ENCODE results near the gene MAP4K4.
"Not testable (repeated sequence)": the region's sequence is repeated elsewhere in the genome, so short reads cannot be mapped to it uniquely, and the experiment has no call there.

Gene MAP4K4

GRCh38 chr2:101769726-101770125 lies 72.2 kb downstream of the MAP4K4 start:
- not testable (repeated sequence) for DNase-seq

GRCh38 chr2:101770726-101771125 lies 73.2 kb downstream of the MAP4K4 start:
- no peak for DNase-seq

DNA sequence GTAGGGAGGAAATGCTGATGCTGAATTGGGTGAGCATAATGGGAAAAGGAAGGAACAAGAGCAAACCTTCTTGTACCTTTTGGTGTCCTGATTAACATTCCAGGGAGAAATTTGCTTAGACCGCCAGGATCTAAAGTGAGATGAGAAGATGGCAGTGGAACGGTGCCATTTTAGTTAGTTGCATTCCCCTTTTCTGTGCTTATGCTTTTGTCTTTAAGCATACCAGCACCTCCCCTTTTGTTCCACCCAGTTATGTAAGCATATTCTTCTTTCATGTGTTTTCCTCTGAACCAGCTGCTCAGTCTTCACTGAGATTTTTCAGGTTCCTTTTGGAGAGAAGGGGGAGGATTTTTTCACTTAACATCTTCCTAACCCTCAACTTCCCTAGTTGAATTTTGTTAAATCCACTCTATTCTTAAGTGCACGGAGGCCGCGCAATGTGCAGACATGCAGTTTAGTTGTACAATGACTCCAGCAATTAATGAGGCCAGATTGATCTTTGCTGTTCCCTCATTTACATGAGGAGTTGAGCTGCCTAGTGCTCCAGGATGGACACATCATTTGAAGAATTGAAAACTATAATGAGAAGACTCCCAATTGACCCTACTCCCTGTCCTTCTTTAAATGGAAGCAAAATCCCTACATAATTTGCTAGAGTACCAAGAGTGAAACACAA lies 73.9 kb downstream of the MAP4K4 start:
- DNase-seq: no peak

- DNase-seq: no peak
These were observed 74.4 kb downstream of the MAP4K4 start for GRCh38 chr2:101771910-101772321.

DNA sequence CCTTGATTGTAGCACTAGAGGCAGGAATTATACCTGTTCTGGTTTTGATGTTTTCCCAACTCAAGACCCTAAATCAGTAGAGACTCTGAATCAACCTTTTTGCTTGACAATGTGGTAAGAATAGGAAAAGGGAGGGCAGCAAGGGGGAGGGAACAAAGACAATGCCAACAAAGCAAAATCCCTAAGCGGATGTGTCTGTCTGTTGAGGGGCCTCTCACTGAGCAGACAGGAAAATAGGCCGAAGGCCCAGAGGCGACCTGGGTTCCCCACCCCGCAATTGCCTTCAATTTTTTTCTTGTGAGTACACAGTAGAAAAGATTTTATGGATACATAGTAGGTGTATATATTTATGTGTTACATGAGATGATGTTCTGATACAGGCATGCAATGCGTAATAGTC lies 75.6 kb downstream of the MAP4K4 start:
- DNase-seq: no peak

GRCh38 chr2:101773961-101774360 lies 76.5 kb downstream of the MAP4K4 start:
- DNase-seq: not testable (repeated sequence)

GRCh38 chr2:101775092-101775491 lies 77.6 kb downstream of the MAP4K4 start:
- DNase-seq: no peak

DNA sequence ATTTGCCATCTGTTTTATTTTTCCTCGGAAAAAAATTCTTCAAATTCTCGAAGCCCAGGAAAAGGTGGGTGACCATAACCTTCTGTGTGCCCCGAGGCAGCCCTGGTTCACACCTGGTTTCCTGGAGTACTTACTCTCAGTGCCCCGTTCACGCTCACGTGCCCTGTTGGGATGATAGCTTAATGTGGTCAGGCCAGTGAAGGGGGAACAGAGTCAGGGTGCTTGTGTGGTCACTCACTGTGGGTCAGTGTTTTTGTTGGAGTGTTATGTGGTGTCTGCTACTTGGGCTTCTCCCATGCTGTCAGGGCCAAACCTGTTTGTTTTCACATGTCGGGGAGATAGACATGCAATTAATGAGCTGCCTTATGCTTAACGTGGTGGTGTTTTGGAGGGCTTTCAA lies 78.1 kb downstream of the MAP4K4 start:
- DNase-seq: no peak

DNA sequence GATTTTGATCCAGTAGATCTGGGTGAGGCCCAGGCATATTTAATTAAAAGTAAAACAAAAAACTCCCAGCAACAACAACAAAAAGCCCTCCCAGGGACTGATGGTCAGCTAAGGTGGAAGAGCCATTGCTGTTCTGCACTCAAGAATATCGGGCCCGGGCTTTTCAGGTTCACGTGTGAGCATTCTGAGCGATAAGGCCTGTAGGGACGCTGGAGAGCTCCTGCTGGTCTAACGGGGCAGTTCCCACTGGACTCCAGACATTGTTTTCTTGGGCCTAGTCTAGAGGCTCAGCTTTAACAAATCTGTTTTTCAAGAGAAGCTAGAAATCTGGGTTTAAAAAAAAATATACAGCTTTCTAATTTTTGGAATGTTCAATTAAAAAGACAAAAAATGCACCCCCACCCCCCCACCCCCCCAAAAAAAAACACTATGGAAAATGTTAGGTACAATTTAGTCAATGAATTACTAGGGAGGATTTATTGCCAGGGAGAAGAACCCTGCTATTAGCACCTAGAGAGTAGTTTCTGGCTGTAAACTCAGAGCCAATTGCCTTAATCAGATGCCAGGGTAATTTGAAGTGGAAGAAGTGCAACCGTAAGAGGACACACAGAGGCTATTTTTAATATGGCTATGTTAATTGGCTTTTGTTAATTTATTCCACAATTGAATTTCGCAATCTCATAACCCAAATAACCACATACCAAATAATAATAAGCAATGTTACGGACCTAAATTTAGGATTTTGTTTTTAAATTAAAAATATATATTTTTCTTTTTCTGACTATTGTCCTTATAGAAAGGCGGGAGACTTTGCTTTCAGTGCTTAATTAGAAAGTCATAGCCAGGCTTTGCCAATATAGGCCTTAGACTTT lies 78.9 kb downstream of the MAP4K4 start:
- DNase-seq: no peak

GRCh38 chr2:101777337-101777736 lies 79.8 kb downstream of the MAP4K4 start:
- no peak for DNase-seq

- DNase-seq: no peak
These were observed 80.6 kb downstream of the MAP4K4 start for GRCh38 chr2:101778102-101778501.

GRCh38 chr2:101779190-101779589 lies 81.7 kb downstream of the MAP4K4 start:
- no peak for DNase-seq

- no peak for DNase-seq
These were observed 82.1 kb downstream of the MAP4K4 start for GRCh38 chr2:101779656-101780055.

GRCh38 chr2:101781326-101781725 lies 83.8 kb downstream of the MAP4K4 start:
- DNase-seq: no peak

- DNase-seq: no peak
These were observed 84.4 kb downstream of the MAP4K4 start for GRCh38 chr2:101781791-101782426.

DNA sequence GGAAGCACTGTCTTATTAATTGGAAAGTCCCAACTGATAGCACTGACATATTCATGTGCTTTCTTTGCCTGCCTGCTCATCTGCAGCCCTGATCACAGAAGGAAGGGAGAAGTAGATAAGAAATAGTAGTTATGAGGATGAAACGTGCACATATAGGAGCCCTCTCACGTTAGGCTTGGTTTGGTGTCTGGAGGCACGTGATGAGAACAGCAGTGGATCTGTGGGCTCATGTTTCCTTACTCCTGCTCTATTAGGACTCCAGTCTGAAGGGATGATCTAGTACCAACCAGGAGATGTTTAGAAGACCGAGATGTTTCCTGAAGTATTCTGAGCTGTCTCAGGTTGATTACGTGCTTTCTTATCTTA lies 84.9 kb downstream of the MAP4K4 start:
- DNase-seq: no peak

DNA sequence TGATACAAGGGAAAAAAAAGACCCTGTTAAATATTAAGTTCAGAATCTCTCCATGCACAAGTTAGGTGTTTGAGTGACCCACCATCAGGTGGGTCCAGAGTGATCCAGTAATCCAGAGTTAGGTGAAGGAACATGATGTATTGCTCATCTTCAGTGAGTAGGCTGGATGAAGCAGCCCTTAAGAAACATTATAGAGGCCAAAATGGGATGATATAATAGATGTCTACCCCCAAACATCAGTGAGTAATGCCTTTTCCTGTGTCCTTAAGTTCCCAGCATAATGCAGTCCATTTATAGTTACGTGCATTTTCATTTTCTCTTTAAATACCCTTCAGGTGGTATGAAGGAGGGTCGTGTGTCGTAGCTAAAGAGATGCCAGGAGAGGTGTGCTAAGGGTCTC lies 89.6 kb downstream of the MAP4K4 start:
- DNase-seq: no peak

DNA sequence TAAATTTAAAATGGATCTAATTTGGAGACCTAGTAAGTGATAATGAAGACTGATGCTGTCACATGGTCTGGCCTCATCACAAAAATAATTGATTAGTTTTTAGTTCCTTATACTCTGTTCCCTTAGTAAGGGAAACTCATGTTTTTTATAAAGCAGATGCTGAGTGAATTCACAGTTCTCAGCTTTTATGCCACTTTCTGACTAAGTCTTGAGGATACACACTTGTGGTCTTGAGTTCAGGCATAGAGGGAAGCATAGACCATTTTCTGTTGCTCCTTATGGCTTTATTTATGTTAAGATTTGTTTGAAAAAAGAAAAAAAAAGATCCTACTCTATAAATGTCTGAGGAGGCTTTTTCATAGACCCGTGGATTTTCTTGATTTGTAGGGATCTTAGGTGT lies 91.1 kb downstream of the MAP4K4 start:
- no peak for DNase-seq

- no peak for DNase-seq
These were observed 91.8 kb downstream of the MAP4K4 start for GRCh38 chr2:101788995-101789970.

DNA sequence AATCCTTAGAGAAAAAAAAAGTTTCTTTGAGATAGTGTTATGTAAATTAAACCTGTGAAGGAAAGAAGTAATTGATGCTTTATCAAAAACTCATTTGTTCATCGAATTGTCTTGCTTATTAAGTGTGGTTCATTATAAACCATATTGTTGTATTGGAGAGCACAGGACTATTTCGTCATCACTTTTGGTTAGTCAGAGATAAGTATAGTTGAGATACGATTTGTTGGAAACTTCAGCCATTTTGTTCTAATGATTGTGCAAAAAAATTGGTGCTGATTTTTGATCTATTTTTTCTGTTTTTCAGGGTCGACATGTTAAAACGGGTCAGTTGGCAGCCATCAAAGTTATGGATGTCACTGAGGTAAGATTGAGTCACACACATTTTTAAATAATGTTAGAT lies 92.9 kb downstream of the MAP4K4 start:
- DNase-seq: no peak

- no peak for DNase-seq
These were observed 93.3 kb downstream of the MAP4K4 start for GRCh38 chr2:101790857-101791256.

DNA sequence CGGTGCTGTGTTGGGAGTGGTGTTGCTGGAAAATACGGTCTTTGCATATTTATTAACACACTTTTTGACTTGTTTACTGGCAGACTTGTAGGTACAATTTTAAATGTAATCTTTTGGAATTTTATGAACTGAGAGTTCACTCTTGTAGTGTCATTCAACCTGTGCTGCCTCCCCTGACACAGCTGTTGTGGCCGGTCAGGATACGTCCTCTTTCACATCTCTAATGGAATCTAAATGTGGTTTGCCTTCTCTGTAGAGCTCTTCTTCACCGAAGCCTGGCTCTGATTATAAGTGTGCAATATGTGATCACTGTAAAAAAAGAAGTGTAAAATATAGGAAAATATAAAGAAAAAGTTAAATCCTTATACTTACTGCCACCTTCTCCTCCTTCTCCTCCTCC lies 94.7 kb downstream of the MAP4K4 start:
- DNase-seq: no peak
